Mammary microvascular endothelial cell (primary cell): Measurements from ENCODE around the gene VPS26C. TPM values are rescaled to one million over a fixed set of nuclear protein-coding genes. Genes with fewer than 3 reads are reported as not detected.

Experiments used
- total RNA-seq: library from RNA; depleted of rRNA; stranded (reverse); fragments of >200 nt; gene quantifications from 2 replicates; pipeline ENCODE4 v1.2.3, GENCODE V29; 2015

VPS26C gene
- 75.9 and 105 TPM in 2 replicates for total RNA-seq

GRCh38 chr21:37267269-37268185 is at the start of gene VPS26C:
Gene VPS26C, minus strand, starts transcription at chr21:37267334. Its CDS starts 40 bp downstream, at chr21:37267294.

Other genes starting within 250 kb of the VPS26C start
- 7.3 and 11.2 TPM in 2 replicates for gene PIGP, start 194.3 kb downstream of the VPS26C start, total RNA-seq
- gene TTC3, start 194.1 kb downstream of the VPS26C start, total RNA-seq: 51.6 and 69.6 TPM in 2 replicates
- 27.0 and 31.8 TPM in 2 replicates for gene DYRK1A, start 99.4 kb upstream of the VPS26C start, total RNA-seq